H1 (cell line): ENCODE measurements around the gene POLR3A. TPM values are rescaled to one million over a fixed set of nuclear protein-coding genes. Genes with fewer than 3 reads are reported as not detected.

Source experiments
- CTCF ChIA-PET: fragments of 300-600 bp; sonication (Branson Sonifier 250); formaldehyde crosslinking; loops from one replicate; lab custom pipeline; 2021; ENCODE audit not compliant: partially characterized antibody; lab: Charles Lee
- POLR2A ChIA-PET: fragments of 300-600 bp; sonication (Branson Sonifier 250); formaldehyde crosslinking; loops from one replicate; lab custom pipeline; 2021; ENCODE audit warnings: inconsistent platforms; ENCODE audit not compliant: partially characterized antibody; lab: Charles Lee
- DNase-seq, 2 experiments: peaks; one replicate each; pipeline versions ENCODE4 v3.0.0 to v3.0.0-alpha.2; 2010 to 2022; ENCODE audit warnings: low spot score in 2 of 2, low read depth in 1 of 2, mixed read lengths in 1 of 2
- FAIRE-seq: peaks from 2 replicates; lab custom pipeline; 2011; peaks lifted over from hg19 to GRCh38; lab: Jason Lieb, UNC
- H2AFZ ChIP-seq: 2 replicates; pipeline ENCODE4 v1.8.1; 2012; ENCODE audit warnings: low read length, inconsistent platforms
- H2AK5ac ChIP-seq: 2 replicates; pipeline ENCODE4 v1.6.1; 2013; ENCODE audit warnings: low read depth, low read length
- H2BK120ac ChIP-seq: replicated peaks from 2 replicates; pipeline ENCODE3; 2013; ENCODE audit warnings: low read depth, low read length, inconsistent platforms
- H2BK12ac ChIP-seq: 2 replicates; pipeline ENCODE4 v1.6.1; 2013; ENCODE audit warnings: low read depth, low read length
- H2BK15ac ChIP-seq: 2 replicates; pipeline ENCODE4 v1.6.1; 2013; ENCODE audit warnings: low read length
- H2BK20ac ChIP-seq: 2 replicates; pipeline ENCODE4 v1.6.1; 2013; ENCODE audit warnings: low read length
- H2BK5ac ChIP-seq: 2 replicates; pipeline ENCODE4 v1.6.1; 2013; ENCODE audit warnings: low read depth, low read length
- H3K14ac ChIP-seq: 2 replicates; pipeline ENCODE4 v1.6.1; 2013; ENCODE audit warnings: inconsistent platforms; ENCODE audit not compliant: insufficient read length
- H3K18ac ChIP-seq: 2 replicates; pipeline ENCODE4 v1.6.1; 2013; ENCODE audit warnings: low read length; ENCODE audit errors: extremely low read depth
- H3K23ac ChIP-seq: 2 replicates; pipeline ENCODE4 v1.6.1; 2013; ENCODE audit warnings: inconsistent platforms; ENCODE audit not compliant: insufficient read length
- H3K23me2 ChIP-seq: 2 replicates; pipeline ENCODE4 v1.6.1; 2013; ENCODE audit warnings: low read depth, low read length
- H3K27ac ChIP-seq: 2 replicates; pipeline ENCODE4 v1.6.1; 2011; ENCODE audit warnings: low read depth, low read length, inconsistent platforms
- H3K27me3 ChIP-seq, 4 experiments: replicated peaks in 1 of 4; 1 replicate in 1 of 4; 2 replicates in 3 of 4; pipeline versions ENCODE4 v1.6.1 to v1.8.1; 2011 to 2013; ENCODE audit warnings: low read length in 3 of 4, mild to moderate bottlenecking in 3 of 4, inconsistent platforms in 2 of 4, mixed read lengths in 2 of 4, moderate library complexity in 1 of 4; ENCODE audit not compliant: control insufficient read depth in 3 of 4, insufficient read depth in 3 of 4; ENCODE audit errors: extremely low read depth in 1 of 4
- H3K36me3 ChIP-seq, 4 experiments: 2 replicates each; pipeline versions ENCODE4 v1.6.1 to v1.8.1; 2011 to 2013; ENCODE audit warnings: mild to moderate bottlenecking in 4 of 4, low read length in 3 of 4, moderate library complexity in 2 of 4, control low read depth in 1 of 4, inconsistent platforms in 1 of 4; ENCODE audit not compliant: insufficient read depth in 4 of 4, control insufficient read depth in 2 of 4
- H3K4ac ChIP-seq: replicated peaks from 2 replicates; pipeline ENCODE3; 2013; ENCODE audit warnings: low read length, low read depth, mixed read lengths, inconsistent platforms; ENCODE audit not compliant: insufficient read length
- H3K4me1 ChIP-seq, 4 experiments: replicated peaks in 1 of 4; 1 replicate in 1 of 4; 2 replicates in 3 of 4; pipeline versions ENCODE4 v1.6.1 to v1.8.1; 2011 to 2013; ENCODE audit warnings: low read length in 3 of 4, inconsistent platforms in 2 of 4, mixed read lengths in 1 of 4; ENCODE audit not compliant: insufficient read depth in 4 of 4, control insufficient read depth in 3 of 4
- H3K4me2 ChIP-seq, 2 experiments: 2 replicates each; pipeline versions ENCODE4 v1.6.1 to v1.8.1; 2011 to 2013; ENCODE audit warnings: low read depth in 2 of 2, low read length in 2 of 2, control low read depth in 1 of 2, inconsistent platforms in 1 of 2, mild to moderate bottlenecking in 1 of 2; ENCODE audit not compliant: insufficient read depth in 1 of 2
- H3K4me3 ChIP-seq, 4 experiments: fragments of 200-600, 300-600 bp in 1 of 4; sonication (generic), shearing (Covaris generic), sonication (Bioruptor Twin) in 1 of 4; 2 replicates each; pipeline versions ENCODE4 v1.5.1 to v1.8.1; 2011 to 2016; ENCODE audit warnings: low read length in 4 of 4, low read depth in 3 of 4, control low read depth in 2 of 4, inconsistent platforms in 2 of 4, mild to moderate bottlenecking in 2 of 4, mixed read lengths in 1 of 4, moderate library complexity in 1 of 4; ENCODE audit not compliant: insufficient read depth in 2 of 4; ENCODE audit errors: extremely low read depth in 1 of 4
- H3K56ac ChIP-seq: replicated peaks from 2 replicates; pipeline ENCODE3; 2013; ENCODE audit warnings: low read depth, mild to moderate bottlenecking, mixed read lengths, low read length, inconsistent platforms; ENCODE audit not compliant: insufficient read length
- H3K79me1 ChIP-seq: 2 replicates; pipeline ENCODE4 v1.6.1; 2013; ENCODE audit warnings: low read depth, low read length, control low read depth
- H3K79me2 ChIP-seq, 2 experiments: 2 replicates each; pipeline versions ENCODE4 v1.6.1 to v1.8.1; 2012 to 2013; ENCODE audit warnings: low read length in 2 of 2, mild to moderate bottlenecking in 2 of 2, inconsistent platforms in 1 of 2; ENCODE audit not compliant: insufficient read depth in 2 of 2, control insufficient read depth in 1 of 2
- H3K9ac ChIP-seq, 4 experiments: replicated peaks in 1 of 4; 1 replicate in 1 of 4; 2 replicates in 3 of 4; pipeline versions ENCODE4 v1.6.1 to v1.8.1; 2011 to 2013; ENCODE audit warnings: low read depth in 3 of 4, low read length in 3 of 4, control low read depth in 2 of 4, mild to moderate bottlenecking in 2 of 4, moderate library complexity in 2 of 4, inconsistent platforms in 1 of 4; ENCODE audit errors: extremely low read depth in 1 of 4
- H3K9me3 ChIP-seq, 2 experiments: 2 replicates each; pipeline versions ENCODE4 v1.6.1 to v1.8.1; 2012 to 2013; ENCODE audit warnings: mild to moderate bottlenecking in 2 of 2, moderate library complexity in 2 of 2, control low read depth in 1 of 2, inconsistent platforms in 1 of 2, low read depth in 1 of 2, low read length in 1 of 2, mixed read lengths in 1 of 2; ENCODE audit not compliant: insufficient read depth in 2 of 2
- H4K20me1 ChIP-seq, 2 experiments: replicated peaks in 1 of 2; 2 replicates each; pipeline versions ENCODE3 to v1.8.1; 2011 to 2013; ENCODE audit warnings: inconsistent platforms in 2 of 2, low read length in 2 of 2, mild to moderate bottlenecking in 1 of 2; ENCODE audit not compliant: insufficient read depth in 2 of 2, control insufficient read depth in 1 of 2
- H4K5ac ChIP-seq: 2 replicates; pipeline ENCODE4 v1.6.1; 2013; ENCODE audit warnings: low read length, low read depth, mixed read lengths, inconsistent platforms; ENCODE audit not compliant: insufficient read length
- H4K8ac ChIP-seq: 2 replicates; pipeline ENCODE4 v1.8.0; 2013; ENCODE audit warnings: mild to moderate bottlenecking, moderate library complexity, low read length, inconsistent platforms; ENCODE audit not compliant: insufficient read depth; ENCODE audit errors: extremely low read depth
- H4K91ac ChIP-seq: replicated peaks from 2 replicates; pipeline ENCODE3; 2013; ENCODE audit warnings: low read length, mixed read lengths, inconsistent platforms; ENCODE audit not compliant: insufficient read length
- BCL11A ChIP-seq, 2 experiments: IDR thresholded peaks; one replicate each; pipeline ENCODE4 v1.6.1; 2011; ENCODE audit warnings: low read depth in 2 of 2, low read length in 2 of 2, mild to moderate bottlenecking in 2 of 2
- GTF2F1 ChIP-seq: IDR thresholded peaks from 2 replicates; pipeline ENCODE4 v1.6.1; 2012; ENCODE audit warnings: low read depth, low read length, improper control_type of control experiment, borderline replicate concordance
- MAFK ChIP-seq: IDR thresholded peaks from 2 replicates; pipeline ENCODE4 v1.6.1; 2012; ENCODE audit warnings: low read depth, mild to moderate bottlenecking, improper control_type of control experiment, low read length
- NRF1 ChIP-seq: IDR thresholded peaks from 2 replicates; pipeline ENCODE4 v1.6.1; 2011; ENCODE audit warnings: mild to moderate bottlenecking, low read depth, low read length, improper control_type of control experiment
- POLR2A ChIP-seq, 2 experiments: IDR thresholded peaks; 1 replicate in 1 of 2; 2 replicates in 1 of 2; pipeline ENCODE4 v1.6.1; 2011; ENCODE audit warnings: low read depth in 2 of 2, low read length in 2 of 2, mild to moderate bottlenecking in 2 of 2; ENCODE audit errors: control extremely low read depth in 1 of 2
- SRF ChIP-seq: IDR thresholded peaks from 2 replicates; pipeline ENCODE4 v1.6.1; 2011; ENCODE audit warnings: mild to moderate bottlenecking, low read depth, low read length, moderate library complexity
- TCF12 ChIP-seq: IDR thresholded peaks from 2 replicates; pipeline ENCODE4 v1.6.1; 2011; ENCODE audit warnings: low read depth, mild to moderate bottlenecking, low read length
- USF2 ChIP-seq: IDR thresholded peaks from 2 replicates; pipeline ENCODE4 v1.6.1; 2011; ENCODE audit warnings: low read length, improper control_type of control experiment
- WGBS, 2 experiments: shearing (Covaris generic) in 1 of 2; methylation state at CpG; one replicate each; pipeline versions ENCODE4 v1.1.6 to v1.1.7; 2013 to 2015; ENCODE audit warnings: low lambda C conversion rate in 2 of 2, mixed read lengths in 2 of 2, inconsistent platforms in 1 of 2, low coverage in 1 of 2, missing lambda C conversion rate in 1 of 2; ENCODE audit not compliant: insufficient replicate concordance in 2 of 2, insufficient coverage in 1 of 2, insufficient read length in 1 of 2; ENCODE audit errors: extremely low coverage in 1 of 2, missing lambda C conversion rate in 1 of 2; 5-methylcytosine and 5-hydroxymethylcytosine counted together
- polyA plus RNA-seq, 7 experiments: library from polyadenylated mRNA; depleted of rRNA in 3 of 7; stranded (reverse) in 5 of 7; unstranded in 2 of 7; fragments of >200 nt in 5 of 7; fragments of 200-250 nt in 2 of 7; gene quantifications; 1 replicate in 5 of 7; 2 replicates in 1 of 7; 4 replicates in 1 of 7; pipeline versions ENCODE4 v1.2.1 to v1.2.3, GENCODE V29; 2011 to 2013; ENCODE audit warnings: missing spikeins in 2 of 7, mixed read lengths in 2 of 7
- total RNA-seq: library from RNA; stranded (reverse); fragmentation: NEBNext Ultra II Directional; extraction: Animal tissue kit (Norgen Biotek cat#: 25700); gene quantifications from 2 replicates; pipeline ENCODE4 v1.2.1, GENCODE V29; 2021
- TF ChIP-seq, protein P1 (sequence below), 3 experiments: IDR thresholded peaks; 1 replicate in 2 of 3; 2 replicates in 1 of 3; pipeline versions ENCODE4 v1.5.1 to v1.6.1; 2011; ENCODE audit warnings: low read length in 3 of 3, mild to moderate bottlenecking in 3 of 3, inconsistent platforms in 2 of 3, low read depth in 1 of 3, moderate library complexity in 1 of 3; ENCODE audit not compliant: insufficient read depth in 1 of 3; ENCODE audit errors: control extremely low read depth in 1 of 3

POLR3A gene
- total and polyA plus RNA-seq, 2 of the 8 experiments (the other 6 are each of a cell fraction or from before 2014, with no cell fraction given), result 11.3 to 38.6 TPM

DNA sequence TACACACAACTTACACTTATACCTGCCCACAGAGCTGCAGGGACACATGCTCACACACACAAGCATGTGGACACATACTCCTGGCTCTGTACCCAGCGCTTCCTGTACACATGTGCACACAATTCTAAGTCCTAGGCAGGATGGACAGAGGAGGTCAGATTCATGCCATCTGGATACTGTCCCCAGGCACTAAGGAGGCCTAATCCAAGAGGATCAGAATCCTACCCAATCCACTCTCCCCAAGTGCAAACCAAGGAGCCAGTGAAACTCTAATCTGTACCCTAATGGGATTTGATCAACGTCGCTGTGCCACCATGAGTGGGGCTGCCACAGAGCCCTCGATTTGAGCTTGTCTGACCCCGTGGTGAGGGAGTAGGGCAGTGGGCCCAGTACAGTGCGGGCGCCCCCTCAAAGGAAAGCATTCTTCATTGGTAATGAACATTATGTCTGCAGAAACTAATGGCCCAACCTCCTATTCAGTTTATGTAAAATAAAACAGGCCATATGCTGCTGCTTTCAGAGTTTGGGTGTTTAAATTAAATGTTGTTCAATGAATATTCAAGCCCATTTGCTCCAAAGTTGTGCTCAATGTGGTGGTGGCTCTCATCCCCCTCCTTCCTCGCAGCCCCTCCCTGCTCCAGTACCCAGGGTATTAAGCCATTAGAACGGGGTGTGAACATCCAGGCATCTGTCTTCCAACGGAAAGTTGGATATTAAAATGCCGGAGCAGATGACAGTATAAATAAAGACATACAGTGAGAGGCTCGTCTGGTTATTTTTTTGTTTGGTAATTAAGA is 30.8 kb upstream of the POLR3A start:
- Histone ChIP-seq H3K14ac (no peak overlapping the region), H2AFZ (no peak overlapping the region), H3K56ac (no peak overlapping the region), H3K18ac (no peak overlapping the region), H2BK120ac (no peak overlapping the region), H3K27me3 (no peaks in the 10 kb centered on the region; a peak in 1 of 7 replicates), H2BK5ac (no peak overlapping the region), H2BK20ac (no peak overlapping the region), H2AK5ac (no peak overlapping the region), H3K79me2 (no peaks in the 10 kb centered on the region), H3K9ac (no peak overlapping the region), H4K20me1 (no peaks in the 10 kb centered on the region), H3K27ac (no peak overlapping the region), H3K79me1 (no peaks in the 10 kb centered on the region), H3K36me3 (no peaks in the 10 kb centered on the region), H3K4me1 (no peaks in the 10 kb centered on the region), H2BK12ac (no peak overlapping the region), H3K23ac (no peak overlapping the region), H3K4ac (no peak overlapping the region), H2BK15ac (no peak overlapping the region), H4K5ac (no peak overlapping the region), H3K9me3 (no peaks in the 10 kb centered on the region), H3K4me2 (no peak overlapping the region), H4K91ac (no peak overlapping the region), H3K23me2 (peaks cover 2% of the 10 kb centered on the region; the same call in 1 of the 2 replicates), H3K4me3 (no peak overlapping the region), H4K8ac (no peak overlapping the region)
- CTCF ChIA-PET, result interaction anchor here (1.0 to 2.4 kb wide), 2 partner anchors 13 to 55 kb away, joined by 4 to 9 read pairs; no protein-coding TSS in a partner anchor
- no peak for DNase-seq
- POLR2A ChIA-PET, result interaction anchor here (0.6 kb wide), 1 partner anchor 17 kb away, joined by 4 read pairs; no protein-coding TSS in a partner anchor
- FAIRE-seq, result no peak
- 90% methylated on average over 12 of the region's 12 CpGs; no CpG with 5 or more reads in 1 of the 2 experiments for WGBS, 2 experiments
- TF ChIP-seq TCF12 (no peak), MAFK (no peak), SRF (no peak), POLR2A (IDR thresholded peaks at IDR 0.05; ENCODE audit: control extremely low read depth in 1 of 2, low read depth in 2 of 2, low read length in 2 of 2) (no peak), GTF2F1 (no peak), BCL11A (IDR thresholded peaks at IDR 0.05; ENCODE audit: low read depth in 2 of 2, low read length in 2 of 2) (no peak), NRF1 (no peak), USF2 (no peak)
- TF ChIP-seq, protein P1, sequence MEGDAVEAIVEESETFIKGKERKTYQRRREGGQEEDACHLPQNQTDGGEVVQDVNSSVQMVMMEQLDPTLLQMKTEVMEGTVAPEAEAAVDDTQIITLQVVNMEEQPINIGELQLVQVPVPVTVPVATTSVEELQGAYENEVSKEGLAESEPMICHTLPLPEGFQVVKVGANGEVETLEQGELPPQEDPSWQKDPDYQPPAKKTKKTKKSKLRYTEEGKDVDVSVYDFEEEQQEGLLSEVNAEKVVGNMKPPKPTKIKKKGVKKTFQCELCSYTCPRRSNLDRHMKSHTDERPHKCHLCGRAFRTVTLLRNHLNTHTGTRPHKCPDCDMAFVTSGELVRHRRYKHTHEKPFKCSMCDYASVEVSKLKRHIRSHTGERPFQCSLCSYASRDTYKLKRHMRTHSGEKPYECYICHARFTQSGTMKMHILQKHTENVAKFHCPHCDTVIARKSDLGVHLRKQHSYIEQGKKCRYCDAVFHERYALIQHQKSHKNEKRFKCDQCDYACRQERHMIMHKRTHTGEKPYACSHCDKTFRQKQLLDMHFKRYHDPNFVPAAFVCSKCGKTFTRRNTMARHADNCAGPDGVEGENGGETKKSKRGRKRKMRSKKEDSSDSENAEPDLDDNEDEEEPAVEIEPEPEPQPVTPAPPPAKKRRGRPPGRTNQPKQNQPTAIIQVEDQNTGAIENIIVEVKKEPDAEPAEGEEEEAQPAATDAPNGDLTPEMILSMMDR (IDR thresholded peaks at IDR 0.05; ENCODE audit: control extremely low read depth in 1 of 3, insufficient read depth in 1 of 3, low read depth in 1 of 3, low read length in 3 of 3), result no peak
